Measurements from ENCODE around the gene WDR33.

Gene WDR33

DNA sequence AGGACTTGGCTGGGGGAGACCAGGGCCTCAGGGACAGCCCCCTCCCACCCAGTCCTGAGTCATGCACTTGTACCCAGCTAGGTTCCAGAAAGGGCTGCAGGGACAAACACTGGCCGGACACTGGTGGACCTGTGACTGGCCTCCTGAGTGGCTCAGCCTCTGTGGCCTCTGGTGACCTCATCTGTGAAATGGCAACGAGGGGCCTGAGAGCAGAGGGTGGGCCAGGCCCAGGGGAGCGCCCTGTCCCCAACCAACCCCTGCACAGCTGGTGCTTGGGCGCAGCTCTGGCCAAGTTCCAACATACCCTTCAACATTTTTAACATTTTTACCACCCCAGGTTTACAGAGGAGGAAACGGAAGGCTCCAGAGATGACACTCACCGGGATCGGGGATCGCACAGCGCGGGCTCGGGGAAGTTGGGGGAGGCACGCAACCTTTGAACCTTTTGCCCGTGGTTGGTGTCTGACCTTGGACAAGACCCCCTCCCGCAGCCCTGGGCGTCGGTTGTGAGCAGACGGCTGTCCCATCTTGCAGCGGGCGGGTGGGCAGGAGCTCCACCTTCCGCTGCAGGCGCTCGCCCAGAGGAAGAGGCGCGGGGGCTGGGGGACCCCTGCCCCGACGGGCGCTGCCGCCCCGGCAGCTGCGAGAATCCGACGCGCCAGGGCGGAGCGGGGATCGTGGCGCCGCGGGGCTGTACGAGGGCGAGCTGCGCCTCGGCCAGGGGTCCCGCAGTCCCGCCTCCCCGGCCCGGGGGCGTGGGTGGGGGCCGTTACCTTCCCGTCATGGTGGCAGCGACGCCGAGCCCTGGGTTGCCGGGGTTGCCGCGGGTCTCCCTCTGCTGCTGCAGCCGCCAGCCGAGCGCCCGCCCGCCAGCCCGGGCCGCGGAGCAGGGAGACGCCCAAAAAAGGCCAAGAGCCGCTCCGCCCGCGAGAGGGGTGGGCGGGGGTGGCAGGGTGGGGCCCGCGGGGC, 136.4 kb downstream of the WDR33 start:
- in situ Hi-C loops (cut with MboI; ENCODE audit: low sequenced_read_pairs), result no loop called here

DNA sequence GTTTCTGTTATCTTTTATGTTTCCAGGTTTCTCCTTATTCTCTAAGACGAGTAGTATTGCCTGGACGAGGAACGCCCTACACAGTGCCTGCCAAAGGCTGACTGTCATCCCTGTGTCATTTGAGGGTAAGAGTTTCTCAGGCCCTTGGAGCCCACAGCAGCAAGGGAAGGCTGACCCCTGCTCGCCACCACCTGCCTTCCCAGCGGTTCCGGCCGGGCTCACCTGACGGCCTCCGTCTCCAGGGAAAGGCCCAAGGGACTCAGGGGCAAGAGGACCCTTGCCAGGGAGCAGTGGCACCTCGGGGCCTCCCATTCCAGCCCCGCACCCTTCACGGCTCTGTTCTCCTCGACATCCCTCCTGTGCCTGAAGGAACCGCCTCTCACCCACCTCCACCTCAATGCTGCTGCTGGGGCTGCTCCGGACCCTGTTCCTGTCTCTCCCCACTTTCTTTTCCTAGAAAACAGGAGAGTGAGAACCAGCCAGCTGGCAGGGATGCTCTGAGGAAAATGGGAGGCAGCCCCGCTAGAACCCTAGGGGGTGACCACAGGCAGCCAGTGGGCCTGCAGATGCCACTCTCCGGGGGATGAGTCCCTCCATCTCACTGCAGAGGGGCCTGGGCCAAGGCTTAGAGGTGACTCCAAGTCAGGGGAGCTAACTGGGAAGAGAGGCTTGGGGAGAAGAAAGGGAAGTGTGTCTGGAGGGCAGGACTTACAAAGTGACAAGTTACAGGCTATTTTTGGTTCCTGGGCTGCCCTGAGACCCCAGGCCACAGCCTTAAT, 137.5 kb downstream of the WDR33 start:
- in situ Hi-C loops (cut with MboI; ENCODE audit: low sequenced_read_pairs), result no loop called here

- in situ Hi-C loops (cut with MboI; ENCODE audit: low sequenced_read_pairs), result no loop called here
Measured at GRCh38 chr2:127672341-127673224, 138.4 kb downstream of the WDR33 start.

- in situ Hi-C loops (cut with MboI; ENCODE audit: low sequenced_read_pairs), result no loop called here
Measured at GRCh38 chr2:127671557-127672302, 139.2 kb downstream of the WDR33 start.

GRCh38 chr2:127670957-127671290, 140.0 kb downstream of the WDR33 start:
- in situ Hi-C loops (cut with MboI; ENCODE audit: low sequenced_read_pairs), result no loop called here

- in situ Hi-C loops (cut with MboI; ENCODE audit: low sequenced_read_pairs), result no loop called here
Measured at GRCh38 chr2:127670055-127670956, 140.7 kb downstream of the WDR33 start.

- in situ Hi-C loops (cut with MboI; ENCODE audit: low sequenced_read_pairs), result no loop called here
Measured at GRCh38 chr2:127669056-127669455, 141.9 kb downstream of the WDR33 start.

- in situ Hi-C loops (cut with MboI; ENCODE audit: low sequenced_read_pairs), result no loop called here
Measured at GRCh38 chr2:127665267-127665893, 145.6 kb downstream of the WDR33 start.

DNA sequence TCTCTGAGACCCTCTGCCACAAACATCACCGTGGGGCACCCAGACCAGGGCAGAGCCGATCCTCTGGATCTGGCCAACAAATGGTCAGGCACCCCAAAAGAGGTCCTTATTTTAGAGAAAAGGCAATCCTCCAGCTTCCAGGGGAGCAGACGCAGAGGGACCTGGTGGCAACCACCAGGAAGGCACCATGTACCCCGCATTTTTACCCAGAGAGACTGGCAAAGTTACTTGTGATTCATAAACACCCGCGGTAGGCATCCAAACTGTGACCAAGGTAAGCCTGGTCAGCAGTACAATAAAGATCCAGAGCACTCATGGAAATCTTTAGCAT, 146.1 kb downstream of the WDR33 start:
- in situ Hi-C loops (cut with MboI; ENCODE audit: low sequenced_read_pairs), result no loop called here

GRCh38 chr2:127664065-127664894, 146.7 kb downstream of the WDR33 start:
- in situ Hi-C loops (cut with MboI; ENCODE audit: low sequenced_read_pairs), result no loop called here

DNA sequence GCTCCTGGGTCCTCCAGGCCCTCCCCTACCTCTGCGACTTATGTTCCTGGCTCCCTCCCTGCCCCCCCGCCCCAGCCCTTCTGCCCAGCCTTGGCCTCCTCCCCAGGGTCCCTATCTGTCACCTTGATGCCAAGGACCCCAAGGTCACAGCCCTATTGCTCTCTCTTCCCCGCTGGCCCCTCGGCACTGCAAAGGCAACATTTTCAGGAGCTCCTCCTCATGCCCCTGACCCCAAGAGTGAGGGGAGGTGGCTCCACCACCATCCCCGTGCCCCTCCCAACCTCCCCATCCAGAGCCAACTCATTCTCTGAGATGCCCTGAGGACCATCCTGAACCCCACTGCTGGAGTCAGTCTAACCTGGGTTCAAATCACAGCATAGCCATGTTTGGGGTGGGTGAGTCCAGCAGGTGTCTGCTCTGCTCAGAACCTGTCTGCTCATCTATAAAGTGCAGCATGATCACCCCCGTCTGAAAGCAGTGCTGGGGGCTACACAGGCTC, 147.4 kb downstream of the WDR33 start:
- in situ Hi-C loops (cut with MboI; ENCODE audit: low sequenced_read_pairs), result no loop called here

DNA sequence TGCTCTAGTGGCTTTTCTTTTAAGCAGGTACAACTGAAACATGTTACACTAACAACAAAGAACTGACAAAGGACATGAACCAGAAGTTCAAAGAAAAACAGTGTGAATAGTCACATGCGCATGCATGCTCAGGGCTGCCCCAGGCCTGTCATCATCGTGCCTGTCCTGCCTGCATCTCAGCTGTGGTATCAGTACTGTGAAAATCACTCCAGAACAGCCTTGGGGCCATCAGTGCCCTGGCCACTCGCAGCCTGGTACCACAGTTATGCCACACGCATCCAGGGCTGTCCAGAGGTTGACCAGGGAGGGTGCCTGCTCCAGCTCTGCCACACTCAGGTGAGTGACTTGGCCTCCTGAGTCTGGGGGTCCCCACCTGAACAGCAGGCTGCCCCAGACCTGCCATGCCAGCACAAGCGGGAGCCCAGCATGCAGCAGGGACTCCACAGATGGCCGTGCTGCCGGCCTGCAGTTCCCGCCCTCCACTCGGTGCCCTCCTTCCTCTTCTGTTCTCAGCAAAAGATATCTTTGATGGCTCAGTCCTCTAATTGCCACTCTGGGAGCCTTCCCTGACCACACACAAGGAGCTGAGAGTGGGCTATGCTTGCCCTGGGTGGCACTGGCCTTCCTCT, 147.9 kb downstream of the WDR33 start:
- in situ Hi-C loops (cut with MboI; ENCODE audit: low sequenced_read_pairs), result no loop called here

DNA sequence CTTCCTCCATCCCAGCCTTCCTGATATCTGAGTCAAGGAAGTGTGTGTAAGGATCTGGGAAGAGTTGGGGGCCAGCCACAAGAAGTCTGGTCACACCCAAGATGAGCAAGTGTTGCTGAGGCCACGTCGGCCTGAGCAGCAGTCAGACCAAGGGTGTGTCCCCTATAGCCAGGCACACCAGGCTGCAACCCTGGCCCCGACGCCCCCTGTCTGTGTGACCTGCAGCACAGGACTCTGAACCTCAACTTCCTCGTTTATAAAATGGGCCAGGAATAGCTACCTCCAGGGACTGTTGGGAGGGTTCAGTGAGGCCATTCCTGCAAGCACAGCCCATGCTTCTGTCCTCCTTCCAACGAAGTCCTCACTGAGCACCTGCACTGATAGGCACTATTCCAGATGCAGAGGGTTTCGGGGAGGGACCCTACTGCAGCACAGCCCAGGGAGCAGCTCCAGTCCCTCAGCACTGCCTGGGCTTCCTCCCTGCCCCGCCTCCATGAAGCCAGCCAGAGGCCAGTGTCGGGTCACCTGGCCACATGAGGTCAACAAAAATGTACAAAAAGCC, 148.9 kb downstream of the WDR33 start:
- in situ Hi-C loops (cut with MboI; ENCODE audit: low sequenced_read_pairs), result no loop called here

DNA sequence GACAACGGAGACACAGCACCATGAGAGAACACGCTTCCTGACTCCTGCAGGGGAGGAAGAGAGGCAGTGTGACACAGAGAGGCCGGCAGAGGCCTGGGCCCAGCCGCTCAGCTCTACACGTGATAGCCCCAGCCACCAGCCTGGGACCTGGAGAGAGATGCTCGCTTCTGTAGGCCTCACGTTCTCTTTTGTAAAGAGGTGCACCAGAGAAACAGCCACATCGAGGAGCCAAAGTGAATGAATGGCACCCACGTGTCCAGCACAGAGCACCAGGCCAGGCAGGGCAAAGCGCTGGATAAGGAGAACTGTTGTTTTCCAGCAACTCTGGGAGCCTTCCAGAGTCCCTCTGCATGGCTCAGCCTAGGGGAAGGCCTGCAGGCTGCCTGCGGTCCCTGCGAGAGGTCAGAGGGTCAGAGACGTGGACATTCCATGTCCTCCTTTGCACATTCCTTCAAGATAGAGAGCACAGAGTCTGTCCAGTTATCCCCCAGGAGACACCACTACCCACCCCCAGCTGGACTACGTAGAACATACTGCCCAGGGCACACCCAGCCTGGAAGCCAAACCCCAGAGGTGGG, 149.8 kb downstream of the WDR33 start:
- in situ Hi-C loops (cut with MboI; ENCODE audit: low sequenced_read_pairs), result no loop called here

GRCh38 chr2:127660291-127660578, 150.7 kb downstream of the WDR33 start:
- in situ Hi-C loops (cut with MboI; ENCODE audit: low sequenced_read_pairs), result no loop called here

GRCh38 chr2:127659408-127660290, 151.3 kb downstream of the WDR33 start:
- in situ Hi-C loops (cut with MboI; ENCODE audit: low sequenced_read_pairs), result no loop called here
